H9 (cell line): ENCODE measurements around the gene CTIF. TPM values are rescaled to one million over a fixed set of nuclear protein-coding genes. Genes with fewer than 3 reads are reported as not detected.

Experiments used
- DNase-seq: peaks from one replicate; pipeline ENCODE4 v3.0.0-alpha.2; 2017
- H2AFZ ChIP-seq: one replicate; pipeline ENCODE4 v1.6.1; 2013; ENCODE audit warnings: mild to moderate bottlenecking, low read length, control low read depth, moderate library complexity
- H2AK5ac ChIP-seq: 2 replicates; pipeline ENCODE4 v1.6.1; 2013; ENCODE audit warnings: low read length, control low read depth, mixed read lengths; ENCODE audit not compliant: insufficient read length
- H2BK120ac ChIP-seq: one replicate; pipeline ENCODE4 v1.6.1; 2013; ENCODE audit warnings: low read depth, mild to moderate bottlenecking, low read length, control low read depth, inconsistent platforms; ENCODE audit not compliant: poor library complexity, severe bottlenecking
- H2BK12ac ChIP-seq: 2 replicates; pipeline ENCODE4 v1.6.1; 2013; ENCODE audit warnings: low read length, control low read depth, mixed read lengths, low read depth; ENCODE audit not compliant: insufficient read length
- H2BK15ac ChIP-seq: 2 replicates; pipeline ENCODE4 v1.6.1; 2013; ENCODE audit warnings: low read depth, low read length, control low read depth
- H2BK20ac ChIP-seq: one replicate; pipeline ENCODE4 v1.6.1; 2013; ENCODE audit warnings: low read depth, mild to moderate bottlenecking, low read length, control low read depth, inconsistent platforms; ENCODE audit not compliant: poor library complexity, severe bottlenecking
- H2BK5ac ChIP-seq: 2 replicates; pipeline ENCODE4 v1.6.1; 2013; ENCODE audit warnings: low read length, control low read depth, mixed read lengths; ENCODE audit not compliant: insufficient read length
- H3K14ac ChIP-seq: 2 replicates; pipeline ENCODE4 v1.6.1; 2013; ENCODE audit warnings: low read length, control low read depth; ENCODE audit not compliant: insufficient read depth
- H3K18ac ChIP-seq: 2 replicates; pipeline ENCODE4 v1.6.1; 2013; ENCODE audit warnings: low read depth, mild to moderate bottlenecking, mixed read lengths, low read length, control low read depth; ENCODE audit not compliant: insufficient read length
- H3K23ac ChIP-seq: 2 replicates; pipeline ENCODE4 v1.6.1; 2013; ENCODE audit warnings: low read length, control low read depth, mixed read lengths, low read depth; ENCODE audit not compliant: insufficient read length
- H3K23me2 ChIP-seq: 2 replicates; pipeline ENCODE4 v1.6.1; 2013; ENCODE audit warnings: low read depth, mild to moderate bottlenecking, mixed read lengths, low read length, control low read depth; ENCODE audit not compliant: insufficient read length, poor library complexity, severe bottlenecking
- H3K27ac ChIP-seq: 2 replicates; pipeline ENCODE4 v1.5.1; 2013; ENCODE audit warnings: low read length, control low read depth, mixed read lengths, low read depth; ENCODE audit not compliant: insufficient read length
- H3K27me3 ChIP-seq: 2 replicates; pipeline ENCODE4 v1.6.1; 2013; ENCODE audit warnings: low read length, control low read depth, inconsistent platforms; ENCODE audit not compliant: insufficient read depth
- H3K4ac ChIP-seq: 2 replicates; pipeline ENCODE4 v1.6.1; 2013; ENCODE audit warnings: low read depth, mild to moderate bottlenecking, control low read depth, inconsistent platforms, low read length, moderate library complexity
- H3K4me1 ChIP-seq: 2 replicates; pipeline ENCODE4 v1.6.1; 2013; ENCODE audit warnings: low read length, control low read depth, inconsistent platforms; ENCODE audit not compliant: insufficient read depth
- H3K4me2 ChIP-seq: 2 replicates; pipeline ENCODE4 v1.6.1; 2013; ENCODE audit warnings: low read length, control low read depth, mixed read lengths; ENCODE audit not compliant: insufficient read length, insufficient read depth
- H3K56ac ChIP-seq: 2 replicates; pipeline ENCODE4 v1.6.1; 2013; ENCODE audit warnings: low read depth, mild to moderate bottlenecking, mixed read lengths, low read length, control low read depth; ENCODE audit not compliant: insufficient read length
- H3K79me1 ChIP-seq: 2 replicates; pipeline ENCODE4 v1.6.1; 2013; ENCODE audit warnings: low read depth, mild to moderate bottlenecking, moderate library complexity, low read length, control low read depth, inconsistent platforms; ENCODE audit not compliant: insufficient read depth, poor library complexity, severe bottlenecking
- H3K79me2 ChIP-seq: 2 replicates; pipeline ENCODE4 v1.6.1; 2013; ENCODE audit warnings: low read length, control low read depth, inconsistent platforms; ENCODE audit not compliant: insufficient read depth
- H3K9ac ChIP-seq: 2 replicates; pipeline ENCODE4 v1.6.1; 2013; ENCODE audit warnings: low read length, control low read depth, mixed read lengths; ENCODE audit not compliant: insufficient read length; ENCODE audit errors: extremely low read depth
- H3K9me3 ChIP-seq: one replicate; pipeline ENCODE4 v1.6.1; 2013; ENCODE audit warnings: low read depth, low read length, inconsistent platforms; ENCODE audit not compliant: control insufficient read depth
- H3T11ph ChIP-seq: one replicate; pipeline ENCODE4 v1.6.1; 2013; ENCODE audit warnings: mild to moderate bottlenecking, low read length, control low read depth, inconsistent platforms
- H4K20me1 ChIP-seq: one replicate; pipeline ENCODE4 v1.6.1; 2013; ENCODE audit not compliant: control insufficient read depth, insufficient read length, insufficient read depth
- H4K5ac ChIP-seq: 2 replicates; pipeline ENCODE4 v1.6.1; 2013; ENCODE audit warnings: low read depth, mild to moderate bottlenecking, mixed read lengths, low read length, control low read depth; ENCODE audit not compliant: insufficient read length
- H4K8ac ChIP-seq: replicated peaks from 2 replicates; pipeline ENCODE4 v1.6.1; 2013; ENCODE audit warnings: low read length, control low read depth, mixed read lengths, low read depth; ENCODE audit not compliant: insufficient read length
- H4K91ac ChIP-seq: 2 replicates; pipeline ENCODE4 v1.6.1; 2013; ENCODE audit warnings: low read depth, mild to moderate bottlenecking, moderate library complexity, mixed read lengths, low read length, control low read depth; ENCODE audit not compliant: insufficient read length
- H3K27ac Mint-ChIP-seq, 3 experiments: 2 replicates in 2 of 3; 3 replicates in 1 of 3; pipeline ENCODE4 v1.8.0; 2020 to 2021; ENCODE audit warnings: mixed read lengths in 3 of 3, mild to moderate bottlenecking in 1 of 3, moderate library complexity in 1 of 3
- H3K27me3 Mint-ChIP-seq: 2 replicates; pipeline ENCODE4 v1.8.0; 2021; ENCODE audit warnings: low read depth, mild to moderate bottlenecking, moderate library complexity, mixed read lengths
- H3K36me3 Mint-ChIP-seq, 3 experiments: 2 replicates in 2 of 3; 3 replicates in 1 of 3; pipeline ENCODE4 v1.8.0; 2020 to 2021; ENCODE audit warnings: low read depth in 3 of 3, mixed read lengths in 3 of 3; ENCODE audit not compliant: insufficient read depth in 1 of 3
- H3K4me1 Mint-ChIP-seq, 2 experiments: 2 replicates each; pipeline ENCODE4 v1.8.0; 2020; ENCODE audit warnings: mixed read lengths in 2 of 2
- H3K4me3 Mint-ChIP-seq, 2 experiments: 2 replicates in 1 of 2; 3 replicates in 1 of 2; pipeline ENCODE4 v1.8.0; 2020 to 2021; ENCODE audit warnings: mild to moderate bottlenecking in 2 of 2, mixed read lengths in 2 of 2, moderate library complexity in 1 of 2
- H3K9me3 Mint-ChIP-seq, 2 experiments: 2 replicates in 1 of 2; 3 replicates in 1 of 2; pipeline ENCODE4 v1.8.0; 2020; ENCODE audit warnings: mild to moderate bottlenecking in 2 of 2, mixed read lengths in 2 of 2, moderate library complexity in 1 of 2
- CTCF ChIP-seq: fragments of 200-600 bp; sonication (generic); conservative IDR thresholded peaks from 3 replicates; pipeline ENCODE4 v1.8.0; 2021; ENCODE audit warnings: antibody characterized with exemption, mild to moderate bottlenecking
- WGBS: extraction: QIAGEN DNeasy Blood & Tissue Kit; methylation state at CpG from one replicate; pipeline ENCODE4 v1.1.7; 2013; ENCODE audit warnings: missing lambda C conversion rate, low lambda C conversion rate, mixed read lengths; ENCODE audit not compliant: insufficient read length; ENCODE audit errors: extremely low coverage; 5-methylcytosine and 5-hydroxymethylcytosine counted together
- total RNA-seq: library from RNA; stranded (reverse); gene quantifications from 2 replicates; pipeline ENCODE4 v1.2.1, GENCODE V29; 2021

The CTIF gene
- total RNA-seq, 1 experiment from 2014 or later: 15.8 TPM

GRCh38 chr18:48765053-48765452, 226.2 kb downstream of the CTIF start:
- Histone ChIP-seq H4K91ac (no peak overlapping the region), H3K4me2 (no peak overlapping the region), H3T11ph (no peak overlapping the region), H4K20me1 (no peaks in the 10 kb centered on the region), H3K9me3 (no peaks in the 10 kb centered on the region), H3K27me3 (no peaks in the 10 kb centered on the region), H4K5ac (no peak overlapping the region), H3K18ac (no peak overlapping the region), H3K79me2 (no peaks in the 10 kb centered on the region), H3K23ac (no peak overlapping the region), H2AFZ (no peak overlapping the region), H2BK15ac (no peak overlapping the region), H2BK20ac (no peak overlapping the region), H2BK12ac (no peak overlapping the region), H3K9ac (no peak overlapping the region), H2BK5ac (no peak overlapping the region), H3K14ac (no peak overlapping the region), H4K8ac (no peak overlapping the region), H3K79me1 (no peaks in the 10 kb centered on the region), H3K56ac (no peak overlapping the region), H3K23me2 (no peaks in the 10 kb centered on the region), H3K4me1 (peaks cover 3% of the 10 kb centered on the region; the same call in 1 of the 2 replicates), H3K27ac (no peak overlapping the region), H2AK5ac (no peak overlapping the region), H2BK120ac (no peak overlapping the region), H3K4ac (no peak overlapping the region)
- peaks cover 9 to 12% (median 10%) of the 10 kb centered on the region in 3 experiments; a peak in 6 of 7 replicates for H3K36me3 Mint-ChIP-seq
- no peaks in the 10 kb centered on the region for H3K27me3 Mint-ChIP-seq
- no CpG with 5 or more reads among the region's 6 CpGs for WGBS
- no peaks in the 10 kb centered on the region for H3K9me3 Mint-ChIP-seq
- peaks cover 16 to 25% of the 10 kb centered on the region in 2 experiments for H3K4me1 Mint-ChIP-seq
- no peak overlapping the region for H3K4me3 Mint-ChIP-seq
- TF ChIP-seq CTCF: no peak
- no peak for DNase-seq
- H3K27ac Mint-ChIP-seq: peak overlapping the region in 1 of 3 experiments; percentile 64; a peak in 1 of 7 replicates
